ENCODE measurements around the gene ASPHD2. TPM values are rescaled to one million over a fixed set of nuclear protein-coding genes. Genes with fewer than 3 reads are reported as not detected.
A peak's percentile ranks its signal among the peaks of the same experiment; 100 is the strongest.

ASPHD2 gene
- total and polyA plus RNA-seq, 2 of the 13 experiments (the other 11 are each of a cell fraction or from before 2014, with no cell fraction given): 0.04 TPM

DNA sequence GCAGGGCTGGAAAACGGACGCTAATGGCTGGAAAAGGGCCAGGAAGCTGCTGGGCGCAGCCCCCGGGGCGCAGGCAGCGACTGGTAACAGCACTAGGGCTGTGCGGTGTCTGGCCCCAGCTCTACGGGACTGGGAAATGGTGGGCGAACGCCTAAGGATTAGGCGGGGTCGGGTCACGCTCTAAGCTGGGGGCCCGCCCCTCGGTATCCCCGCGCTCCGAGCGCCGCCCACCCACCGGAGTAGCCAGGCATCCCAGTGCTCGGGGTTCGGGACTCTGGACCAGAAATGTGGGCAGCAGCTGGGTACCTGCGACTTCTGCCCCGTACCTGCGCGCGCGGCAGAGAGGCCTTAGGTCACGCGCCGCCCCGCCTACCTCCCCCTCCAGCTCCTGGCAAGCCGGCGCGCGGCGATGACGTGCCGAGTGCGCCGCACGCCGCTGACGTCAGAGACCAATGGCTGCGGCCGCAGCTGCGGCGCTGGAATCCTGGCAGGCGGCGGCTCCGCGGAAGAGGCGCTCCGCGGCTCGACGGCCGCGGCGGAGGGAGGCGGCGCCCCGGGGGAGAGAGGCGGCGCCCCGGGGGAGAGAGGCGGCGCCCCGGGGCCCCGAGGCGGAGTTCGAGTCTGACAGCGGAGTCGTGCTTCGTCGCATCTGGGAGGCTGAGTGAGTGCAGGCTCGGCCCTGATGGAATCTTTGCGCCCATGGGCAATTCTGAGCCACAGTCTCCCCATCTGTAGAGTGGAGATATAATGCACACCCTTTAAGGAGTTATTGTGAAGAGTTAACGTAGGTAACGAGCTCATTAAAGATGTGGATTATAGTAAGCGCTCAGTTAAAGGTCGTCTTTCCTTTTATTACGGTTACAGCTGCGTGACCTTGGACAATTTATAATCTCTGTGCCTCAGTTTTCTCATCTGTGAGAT, 54.6 kb downstream of the ASPHD2 start, which contains the start of the genes HPS4 and SRRD (continued):
- TF ChIP-seq, protein P1, sequence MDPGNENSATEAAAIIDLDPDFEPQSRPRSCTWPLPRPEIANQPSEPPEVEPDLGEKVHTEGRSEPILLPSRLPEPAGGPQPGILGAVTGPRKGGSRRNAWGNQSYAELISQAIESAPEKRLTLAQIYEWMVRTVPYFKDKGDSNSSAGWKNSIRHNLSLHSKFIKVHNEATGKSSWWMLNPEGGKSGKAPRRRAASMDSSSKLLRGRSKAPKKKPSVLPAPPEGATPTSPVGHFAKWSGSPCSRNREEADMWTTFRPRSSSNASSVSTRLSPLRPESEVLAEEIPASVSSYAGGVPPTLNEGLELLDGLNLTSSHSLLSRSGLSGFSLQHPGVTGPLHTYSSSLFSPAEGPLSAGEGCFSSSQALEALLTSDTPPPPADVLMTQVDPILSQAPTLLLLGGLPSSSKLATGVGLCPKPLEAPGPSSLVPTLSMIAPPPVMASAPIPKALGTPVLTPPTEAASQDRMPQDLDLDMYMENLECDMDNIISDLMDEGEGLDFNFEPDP (CRISPR knock-in tag; conservative IDR thresholded peaks at IDR 0.05): no peak
- TF ChIP-seq ZNF777 (CRISPR knock-in tag; IDR thresholded peaks at IDR 0.05): peak; percentile 77
- TF ChIP-seq ZNF33B (CRISPR knock-in tag; IDR thresholded peaks at IDR 0.05): 0 out of 2 replicates have a peak, but pooled peaks have one; percentile 15
- TF ChIP-seq, protein P2, sequence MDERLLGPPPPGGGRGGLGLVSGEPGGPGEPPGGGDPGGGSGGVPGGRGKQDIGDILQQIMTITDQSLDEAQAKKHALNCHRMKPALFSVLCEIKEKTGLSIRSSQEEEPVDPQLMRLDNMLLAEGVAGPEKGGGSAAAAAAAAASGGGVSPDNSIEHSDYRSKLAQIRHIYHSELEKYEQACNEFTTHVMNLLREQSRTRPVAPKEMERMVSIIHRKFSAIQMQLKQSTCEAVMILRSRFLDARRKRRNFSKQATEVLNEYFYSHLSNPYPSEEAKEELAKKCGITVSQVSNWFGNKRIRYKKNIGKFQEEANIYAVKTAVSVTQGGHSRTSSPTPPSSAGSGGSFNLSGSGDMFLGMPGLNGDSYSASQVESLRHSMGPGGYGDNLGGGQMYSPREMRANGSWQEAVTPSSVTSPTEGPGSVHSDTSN (CRISPR knock-in tag; IDR thresholded peaks at IDR 0.05): no peak
- TF ChIP-seq SIN3B (IDR thresholded peaks at IDR 0.05; ENCODE audit: low read length): peak; percentile 89
- TF ChIP-seq, protein P3, sequence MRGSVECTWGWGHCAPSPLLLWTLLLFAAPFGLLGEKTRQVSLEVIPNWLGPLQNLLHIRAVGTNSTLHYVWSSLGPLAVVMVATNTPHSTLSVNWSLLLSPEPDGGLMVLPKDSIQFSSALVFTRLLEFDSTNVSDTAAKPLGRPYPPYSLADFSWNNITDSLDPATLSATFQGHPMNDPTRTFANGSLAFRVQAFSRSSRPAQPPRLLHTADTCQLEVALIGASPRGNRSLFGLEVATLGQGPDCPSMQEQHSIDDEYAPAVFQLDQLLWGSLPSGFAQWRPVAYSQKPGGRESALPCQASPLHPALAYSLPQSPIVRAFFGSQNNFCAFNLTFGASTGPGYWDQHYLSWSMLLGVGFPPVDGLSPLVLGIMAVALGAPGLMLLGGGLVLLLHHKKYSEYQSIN (CRISPR knock-in tag; IDR thresholded peaks at IDR 0.05; ENCODE audit: borderline replicate concordance): no peak
- TF ChIP-seq KDM6A (CRISPR knock-in tag; IDR thresholded peaks at IDR 0.05; ENCODE audit: low read depth): no peak
- TF ChIP-seq KDM3A (CRISPR knock-in tag; IDR thresholded peaks at IDR 0.05; ENCODE audit: low read depth): peak; percentile 44; the same call in 1 of the 2 replicates
- TF ChIP-seq ZNF747 (CRISPR knock-in tag; IDR thresholded peaks at IDR 0.05; ENCODE audit: borderline replicate concordance): no peak; the same call in 1 of the 2 replicates
- no peak for TF ChIP-seq MEIS1 (CRISPR knock-in tag; IDR thresholded peaks at IDR 0.05; ENCODE audit: borderline replicate concordance)
- TF ChIP-seq, protein P4, sequence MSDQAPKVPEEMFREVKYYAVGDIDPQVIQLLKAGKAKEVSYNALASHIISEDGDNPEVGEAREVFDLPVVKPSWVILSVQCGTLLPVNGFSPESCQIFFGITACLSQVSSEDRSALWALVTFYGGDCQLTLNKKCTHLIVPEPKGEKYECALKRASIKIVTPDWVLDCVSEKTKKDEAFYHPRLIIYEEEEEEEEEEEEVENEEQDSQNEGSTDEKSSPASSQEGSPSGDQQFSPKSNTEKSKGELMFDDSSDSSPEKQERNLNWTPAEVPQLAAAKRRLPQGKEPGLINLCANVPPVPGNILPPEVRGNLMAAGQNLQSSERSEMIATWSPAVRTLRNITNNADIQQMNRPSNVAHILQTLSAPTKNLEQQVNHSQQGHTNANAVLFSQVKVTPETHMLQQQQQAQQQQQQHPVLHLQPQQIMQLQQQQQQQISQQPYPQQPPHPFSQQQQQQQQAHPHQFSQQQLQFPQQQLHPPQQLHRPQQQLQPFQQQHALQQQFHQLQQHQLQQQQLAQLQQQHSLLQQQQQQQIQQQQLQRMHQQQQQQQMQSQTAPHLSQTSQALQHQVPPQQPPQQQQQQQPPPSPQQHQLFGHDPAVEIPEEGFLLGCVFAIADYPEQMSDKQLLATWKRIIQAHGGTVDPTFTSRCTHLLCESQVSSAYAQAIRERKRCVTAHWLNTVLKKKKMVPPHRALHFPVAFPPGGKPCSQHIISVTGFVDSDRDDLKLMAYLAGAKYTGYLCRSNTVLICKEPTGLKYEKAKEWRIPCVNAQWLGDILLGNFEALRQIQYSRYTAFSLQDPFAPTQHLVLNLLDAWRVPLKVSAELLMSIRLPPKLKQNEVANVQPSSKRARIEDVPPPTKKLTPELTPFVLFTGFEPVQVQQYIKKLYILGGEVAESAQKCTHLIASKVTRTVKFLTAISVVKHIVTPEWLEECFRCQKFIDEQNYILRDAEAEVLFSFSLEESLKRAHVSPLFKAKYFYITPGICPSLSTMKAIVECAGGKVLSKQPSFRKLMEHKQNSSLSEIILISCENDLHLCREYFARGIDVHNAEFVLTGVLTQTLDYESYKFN (CRISPR knock-in tag; conservative IDR thresholded peaks at IDR 0.05): peak; percentile 32; the same call in 1 of the 2 replicates
- no peak for TF ChIP-seq ZNF326 (CRISPR knock-in tag; IDR thresholded peaks at IDR 0.05; ENCODE audit: borderline replicate concordance)
- no peak for TF ChIP-seq MATR3 (CRISPR knock-in tag; IDR thresholded peaks at IDR 0.05)
- TF ChIP-seq, protein P5, sequence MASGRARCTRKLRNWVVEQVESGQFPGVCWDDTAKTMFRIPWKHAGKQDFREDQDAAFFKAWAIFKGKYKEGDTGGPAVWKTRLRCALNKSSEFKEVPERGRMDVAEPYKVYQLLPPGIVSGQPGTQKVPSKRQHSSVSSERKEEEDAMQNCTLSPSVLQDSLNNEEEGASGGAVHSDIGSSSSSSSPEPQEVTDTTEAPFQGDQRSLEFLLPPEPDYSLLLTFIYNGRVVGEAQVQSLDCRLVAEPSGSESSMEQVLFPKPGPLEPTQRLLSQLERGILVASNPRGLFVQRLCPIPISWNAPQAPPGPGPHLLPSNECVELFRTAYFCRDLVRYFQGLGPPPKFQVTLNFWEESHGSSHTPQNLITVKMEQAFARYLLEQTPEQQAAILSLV (CRISPR knock-in tag; IDR thresholded peaks at IDR 0.05; ENCODE audit: borderline replicate concordance): peak; percentile 92; the same call in 1 of the 2 replicates
- TF ChIP-seq, protein P6, sequence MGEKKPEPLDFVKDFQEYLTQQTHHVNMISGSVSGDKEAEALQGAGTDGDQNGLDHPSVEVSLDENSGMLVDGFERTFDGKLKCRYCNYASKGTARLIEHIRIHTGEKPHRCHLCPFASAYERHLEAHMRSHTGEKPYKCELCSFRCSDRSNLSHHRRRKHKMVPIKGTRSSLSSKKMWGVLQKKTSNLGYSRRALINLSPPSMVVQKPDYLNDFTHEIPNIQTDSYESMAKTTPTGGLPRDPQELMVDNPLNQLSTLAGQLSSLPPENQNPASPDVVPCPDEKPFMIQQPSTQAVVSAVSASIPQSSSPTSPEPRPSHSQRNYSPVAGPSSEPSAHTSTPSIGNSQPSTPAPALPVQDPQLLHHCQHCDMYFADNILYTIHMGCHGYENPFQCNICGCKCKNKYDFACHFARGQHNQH (CRISPR knock-in tag; IDR thresholded peaks at IDR 0.05): peak; percentile 87
- TF ChIP-seq ISL2 (CRISPR knock-in tag; IDR thresholded peaks at IDR 0.05): peak; percentile 76
- peak; percentile 82 for TF ChIP-seq MXD4 (CRISPR knock-in tag; IDR thresholded peaks at IDR 0.05)
- TF ChIP-seq ZNF619 (CRISPR knock-in tag; IDR thresholded peaks at IDR 0.05): peak; percentile 92
- no peak for TF ChIP-seq TCF12 (IDR thresholded peaks at IDR 0.05)
- TF ChIP-seq TCF12 (CRISPR knock-in tag; IDR thresholded peaks at IDR 0.05): peak; percentile 75; the same call in 1 of the 2 replicates

Data from HepG2 (cell line).